Stimulated activated CD8-positive, alpha-beta memory T cell treated with anti-CD3 and anti-CD28 coated beads, Interleukin-15, amount 100 ng/mL, for 4 hours (primary cell): ENCODE measurements around the gene G6PD.
"Not testable (repeated sequence)": the region's sequence is repeated elsewhere in the genome, so short reads cannot be mapped to it uniquely, and the experiment has no call there.

Experiments used
- DNase-seq, 2 donors: peaks; one replicate each; pipeline ENCODE4 v3.0.0-alpha.2; 2020; ENCODE audit warnings: low read depth in 2 of 2

Gene G6PD

DNA sequence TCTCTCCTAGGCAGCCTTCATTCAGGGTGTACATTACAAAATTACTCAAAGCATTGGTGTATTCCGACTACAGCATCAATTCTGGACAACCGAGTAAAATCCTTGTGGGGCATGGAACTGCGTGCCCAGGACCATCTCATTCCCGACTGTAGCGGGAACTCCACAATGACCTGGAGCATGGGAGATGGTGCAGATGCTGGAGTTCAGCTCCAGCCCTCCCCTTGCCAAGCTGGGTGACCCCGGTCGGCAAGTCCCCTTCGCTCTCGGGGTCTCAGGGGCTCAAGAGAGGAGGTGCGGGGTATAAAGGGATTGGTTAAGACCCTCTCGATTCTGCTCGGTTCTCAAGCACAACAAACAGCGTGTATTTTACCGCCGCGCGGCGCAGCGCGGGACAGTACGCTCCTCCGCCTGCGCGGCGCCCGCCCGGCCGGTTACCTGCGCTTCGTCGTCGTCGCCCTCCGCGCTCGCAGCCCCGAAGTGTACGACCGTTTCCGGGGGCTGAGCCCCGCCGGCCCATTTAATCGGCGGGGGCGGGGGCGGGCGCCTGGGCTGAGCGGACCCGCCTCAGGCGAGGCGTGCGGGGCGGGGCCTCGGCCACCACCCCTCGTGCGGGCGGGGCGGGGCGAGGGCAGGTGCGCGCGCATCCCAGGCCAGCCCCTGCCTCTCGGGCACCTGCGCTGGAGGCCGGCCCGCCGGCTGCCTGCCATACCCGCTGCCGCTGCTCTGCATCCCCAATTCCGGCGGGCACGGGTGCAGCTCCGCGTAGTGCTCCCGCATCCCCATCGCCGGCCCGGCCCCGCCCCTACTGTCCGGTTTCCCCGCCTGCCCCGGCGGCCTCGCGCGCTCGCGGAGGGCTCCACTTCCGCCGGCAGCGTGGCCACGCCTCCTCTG, at the start of gene G6PD:
Gene G6PD (minus strand): TSS at position 493 of the 891 bp plus-strand sequence. CDS start 691 bp downstream, outside the sequence.
- DNase-seq = peak; percentile 64 to 75

DNA sequence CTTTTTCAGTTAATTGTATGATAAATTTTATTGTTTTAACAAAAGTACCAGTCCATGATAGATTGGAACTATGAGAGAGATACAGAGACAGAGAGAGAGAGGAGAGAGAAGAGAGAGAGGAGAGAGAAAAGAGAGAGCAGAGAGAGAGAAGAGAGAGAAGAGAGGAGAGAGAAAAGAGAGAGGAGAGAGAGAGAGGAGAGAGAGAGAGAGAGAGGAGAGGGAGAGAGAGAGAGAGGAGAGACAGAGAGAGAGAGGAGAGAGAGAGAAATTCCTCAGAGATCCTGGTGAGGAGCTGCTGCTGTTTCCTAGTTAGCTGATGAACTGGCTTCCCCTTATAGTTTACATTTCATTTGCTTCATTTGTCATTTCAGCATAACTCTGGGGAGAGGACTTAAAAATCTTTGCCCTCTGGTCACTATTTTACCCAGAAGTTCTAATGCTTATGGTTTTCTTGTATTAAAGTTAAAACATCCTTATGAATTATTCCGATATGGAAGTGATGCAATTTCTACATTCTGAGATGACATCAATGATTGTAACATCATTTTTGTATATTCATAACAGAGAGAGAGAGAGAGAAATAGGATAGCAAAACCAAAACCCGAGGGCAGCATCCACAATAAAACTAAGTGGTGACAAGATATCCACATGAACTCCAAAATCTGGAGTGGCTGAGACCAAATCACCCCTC, 49.1 kb upstream of the G6PD start:
- no peak for DNase-seq

DNA sequence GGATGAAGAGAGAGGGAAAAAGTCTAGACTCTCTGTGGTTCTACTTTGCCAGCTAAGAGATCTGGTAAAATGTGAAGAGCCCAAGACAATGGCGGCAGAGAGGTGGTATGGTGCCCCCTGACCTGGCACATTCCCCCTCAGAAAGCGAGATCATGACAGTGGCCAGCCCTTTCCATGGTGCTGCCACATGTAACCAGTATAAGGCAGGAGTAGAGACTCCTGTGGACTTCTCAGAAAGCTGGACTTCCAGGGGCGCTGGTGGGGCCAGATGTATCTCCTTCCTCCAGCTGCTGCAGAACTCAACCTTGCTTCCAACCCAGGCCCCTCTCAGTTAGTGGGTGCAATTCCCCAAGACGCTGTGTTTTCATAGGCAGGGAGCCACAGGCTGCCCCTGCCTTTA, 47.8 kb upstream of the G6PD start:
- DNase-seq = no peak

DNA sequence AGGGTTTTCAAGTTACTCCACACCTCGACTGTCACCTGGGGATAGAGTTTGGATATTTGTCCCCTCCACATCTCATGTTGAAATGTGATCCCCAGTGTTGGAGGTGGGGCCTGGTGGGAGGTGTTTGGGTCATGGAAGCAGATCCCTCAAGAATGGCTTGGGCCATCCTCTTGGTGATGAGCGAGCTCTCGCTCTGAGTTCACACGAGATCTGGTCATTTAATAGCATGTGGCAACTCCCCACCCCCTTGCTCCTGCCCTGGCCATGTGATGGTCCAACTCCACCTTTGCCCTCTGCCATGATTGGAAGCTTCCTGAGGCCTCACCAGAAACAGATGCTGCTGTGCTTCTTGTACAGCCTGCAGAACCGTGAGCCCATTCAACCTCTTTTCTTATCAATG, 46.6 kb upstream of the G6PD start:
- no peak for DNase-seq

DNA sequence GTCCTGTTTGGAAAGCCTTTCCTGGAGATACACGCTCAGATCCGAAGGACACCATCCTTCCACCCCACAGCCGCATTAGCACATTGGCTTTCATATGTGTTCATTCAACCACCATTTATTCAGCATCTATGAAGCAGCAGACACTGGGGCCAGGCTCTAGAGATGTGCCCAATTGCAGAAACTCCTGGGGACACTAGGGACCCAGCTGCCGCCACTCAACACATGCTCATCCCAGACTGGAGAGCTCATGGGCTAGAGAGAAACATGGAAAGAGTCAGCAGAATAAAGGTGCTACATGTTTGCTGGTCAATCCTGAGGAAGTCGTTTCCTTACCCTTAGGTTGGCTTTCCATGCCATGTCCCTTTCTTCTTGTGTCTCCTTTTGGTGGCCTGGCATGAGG, 45.9 kb upstream of the G6PD start:
- DNase-seq = no peak

DNA sequence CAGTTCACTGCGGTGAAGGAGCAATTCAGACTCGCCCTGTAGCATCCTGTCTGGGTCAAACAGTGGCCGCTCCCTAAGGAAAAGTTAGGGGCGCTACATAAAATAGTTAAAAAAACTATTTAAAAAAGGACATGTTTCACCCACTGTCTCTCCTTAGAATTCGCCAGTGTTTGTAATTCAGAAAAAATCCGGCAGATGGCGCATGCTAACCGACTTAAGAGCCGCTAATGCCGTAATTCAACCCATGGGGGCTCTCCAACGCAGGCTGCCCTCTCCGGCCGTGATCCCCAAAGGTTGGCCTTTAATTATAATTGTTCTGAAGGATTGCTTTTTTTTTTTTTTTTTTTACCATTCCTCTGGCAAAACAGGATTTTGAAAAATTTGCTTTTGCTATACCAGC, 43.8 kb upstream of the G6PD start:
- not testable (repeated sequence) for DNase-seq

DNA sequence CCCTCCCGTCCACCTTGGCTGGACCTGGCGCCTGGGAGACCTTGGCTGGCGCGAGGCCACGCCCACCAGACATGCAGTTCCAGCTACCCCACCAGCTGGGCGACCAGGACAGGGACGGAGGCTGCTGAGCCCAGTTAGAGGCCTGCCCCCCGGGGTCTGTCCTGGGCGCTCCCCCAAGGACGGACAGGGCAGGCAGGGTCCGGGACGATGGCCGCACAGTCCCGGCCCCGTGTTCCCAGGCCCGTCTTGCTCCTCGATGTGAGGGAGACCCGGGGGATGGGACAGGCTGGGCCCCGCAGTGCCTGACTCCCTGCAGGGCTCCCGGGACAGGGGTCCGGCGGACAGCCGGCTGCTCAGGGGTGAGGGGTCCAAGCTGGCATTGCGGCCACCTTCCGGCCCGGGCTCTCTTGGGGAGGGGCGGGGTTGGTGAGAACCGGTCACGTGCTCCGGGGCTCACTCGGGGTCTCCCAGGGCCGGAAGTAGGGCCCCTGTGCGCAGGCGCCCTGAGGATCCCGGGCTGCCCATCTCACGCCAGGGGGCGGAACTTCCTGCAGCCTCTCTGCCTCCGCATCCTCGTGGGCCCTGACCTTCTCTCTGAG, 38.0 kb upstream of the G6PD start, which contains the start of gene CTAG1A:
Gene CTAG1A (plus strand): TSS at position 549 of the 599 bp plus-strand sequence. CDS start 74 bp downstream, outside the sequence.
- not testable (repeated sequence) for DNase-seq

DNA sequence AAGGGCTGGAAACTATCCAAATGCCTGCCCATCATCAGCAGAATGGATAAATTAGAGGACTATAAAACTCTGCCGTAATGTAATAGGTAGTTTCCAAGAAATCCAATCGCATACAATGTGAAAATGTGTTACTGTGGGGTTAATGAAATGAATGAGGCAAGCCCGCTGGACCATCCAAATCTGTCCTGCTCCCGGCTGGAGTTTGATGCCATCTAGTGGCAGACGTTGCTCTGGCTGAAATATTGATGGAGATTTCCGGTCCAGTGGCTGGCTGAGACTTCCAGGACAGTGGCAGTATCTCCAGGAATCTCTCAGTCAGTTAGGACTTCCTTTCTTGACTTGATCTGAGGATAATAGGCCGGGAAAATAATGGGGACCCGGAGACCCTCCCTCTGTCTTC, 36.3 kb upstream of the G6PD start:
- not testable (repeated sequence) for DNase-seq

DNA sequence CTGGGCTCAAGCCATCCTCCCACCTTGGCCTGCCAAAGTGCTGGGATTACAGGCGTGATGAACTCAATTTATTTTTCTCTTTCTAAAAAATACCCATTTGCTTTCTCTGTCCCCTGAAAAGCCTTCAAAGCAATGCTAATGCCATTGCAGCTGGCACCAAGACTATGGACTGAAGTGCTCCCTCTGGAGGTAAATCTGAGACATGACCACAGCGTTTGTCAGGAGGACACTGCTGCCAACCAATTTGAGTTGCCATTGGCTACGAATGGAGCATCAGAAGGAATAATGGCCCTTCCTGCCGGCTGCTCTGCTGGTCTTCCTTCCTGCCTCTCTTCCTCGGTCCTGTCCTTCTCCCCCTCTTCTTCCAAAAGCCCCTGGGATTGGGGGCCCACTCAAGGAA, 28.4 kb upstream of the G6PD start:
- not testable (repeated sequence) for DNase-seq

DNA sequence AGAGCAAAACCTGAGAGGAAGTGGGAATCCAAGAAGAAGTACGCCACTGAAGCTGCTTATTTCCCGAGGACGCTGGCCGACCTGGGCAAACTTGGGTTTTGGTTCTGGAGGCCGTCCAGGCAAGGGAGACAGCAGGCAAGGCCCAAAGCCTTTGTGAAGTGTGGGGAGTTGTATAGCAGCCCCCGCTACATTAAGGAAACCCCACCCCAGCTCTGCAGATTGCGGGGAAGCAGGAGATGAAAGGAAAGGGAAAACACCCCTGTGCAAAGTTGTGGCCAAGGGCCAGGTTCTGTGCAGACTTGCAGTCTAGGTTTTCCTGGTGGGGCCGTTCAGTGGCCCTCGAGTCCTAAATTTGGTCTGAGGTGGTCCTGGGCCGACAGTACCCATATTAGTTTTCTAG, 26.4 kb upstream of the G6PD start:
- not testable (repeated sequence) for DNase-seq

DNA sequence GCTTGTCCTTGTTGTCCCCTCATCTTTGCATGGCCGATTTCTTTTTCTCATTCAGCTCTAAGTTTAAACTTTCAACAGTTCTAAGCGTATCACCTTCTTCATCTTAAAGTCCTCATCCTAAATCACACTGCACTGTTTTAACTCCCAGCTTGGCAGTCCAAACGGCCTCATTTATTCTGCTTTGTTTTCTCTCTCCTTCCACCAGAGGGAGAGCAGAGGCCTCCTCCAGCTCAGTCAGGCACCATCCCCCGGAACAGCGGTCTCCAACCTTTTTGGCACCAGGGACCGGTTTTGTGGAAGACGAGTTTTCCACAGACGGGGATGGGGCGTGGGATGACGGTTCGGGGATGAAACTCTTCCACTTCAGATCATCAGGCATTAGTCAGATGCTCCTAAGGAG, 23.7 kb upstream of the G6PD start:
- not testable (repeated sequence) for DNase-seq

DNA sequence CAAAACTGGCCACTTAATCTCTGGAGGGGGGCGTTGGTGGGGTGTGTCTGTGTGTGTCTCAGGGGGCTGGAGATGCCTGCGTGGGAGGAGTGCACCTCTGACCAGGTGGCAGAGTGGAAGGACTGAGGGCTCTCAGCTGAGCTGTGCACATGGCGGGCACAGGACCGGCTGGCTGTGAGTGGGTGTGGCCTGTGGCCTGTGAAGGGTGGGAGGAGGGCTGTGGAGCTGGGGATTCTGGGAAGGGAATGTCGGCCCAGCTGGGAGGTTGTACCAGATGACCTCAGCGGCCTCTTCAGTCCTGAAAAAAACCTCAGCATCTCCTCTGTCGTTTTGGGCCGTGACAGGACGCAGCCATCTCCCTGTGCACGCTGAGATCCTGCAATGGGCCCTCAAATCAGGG, 15.6 kb upstream of the G6PD start:
- not testable (repeated sequence) for DNase-seq

DNA sequence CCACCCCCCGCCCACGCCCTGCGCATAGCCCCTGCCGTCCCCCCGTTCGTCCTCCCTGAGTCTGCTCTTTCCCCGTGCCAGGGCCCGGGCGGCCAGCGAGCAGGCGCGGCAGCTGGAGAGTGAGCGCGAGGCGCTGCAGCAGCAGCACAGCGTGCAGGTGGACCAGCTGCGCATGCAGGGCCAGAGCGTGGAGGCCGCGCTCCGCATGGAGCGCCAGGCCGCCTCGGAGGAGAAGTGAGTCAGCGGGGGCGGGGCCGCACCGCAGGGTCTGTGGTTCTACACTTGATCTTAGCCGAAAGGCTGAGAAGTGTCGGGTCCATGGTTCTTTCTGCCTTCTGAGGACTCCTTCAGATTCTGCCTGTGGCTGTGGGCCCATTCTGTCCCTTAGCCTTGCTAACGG, 13.7 kb upstream of the G6PD start:
- not testable (repeated sequence) for DNase-seq

DNA sequence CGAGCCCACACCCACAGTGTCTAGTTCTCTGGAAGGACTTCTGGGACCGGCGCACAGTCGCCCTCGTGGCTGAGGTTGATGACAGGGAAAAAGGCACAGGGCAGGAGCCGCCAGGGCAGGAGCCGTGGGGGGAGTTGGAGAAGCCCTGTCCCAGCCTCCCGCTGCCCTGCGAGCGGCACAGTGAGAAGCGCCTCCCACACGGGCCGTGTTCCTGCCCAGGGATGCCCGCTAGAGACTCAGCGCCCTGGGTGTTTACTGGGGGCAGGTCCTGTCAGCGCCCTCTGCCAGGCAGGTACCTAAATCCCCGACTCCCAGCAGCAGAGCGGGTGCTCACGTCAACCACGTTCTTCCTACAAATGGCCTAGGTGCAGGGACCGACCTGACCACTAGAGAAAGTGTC, 12.2 kb upstream of the G6PD start:
- DNase-seq = not testable (repeated sequence)

DNA sequence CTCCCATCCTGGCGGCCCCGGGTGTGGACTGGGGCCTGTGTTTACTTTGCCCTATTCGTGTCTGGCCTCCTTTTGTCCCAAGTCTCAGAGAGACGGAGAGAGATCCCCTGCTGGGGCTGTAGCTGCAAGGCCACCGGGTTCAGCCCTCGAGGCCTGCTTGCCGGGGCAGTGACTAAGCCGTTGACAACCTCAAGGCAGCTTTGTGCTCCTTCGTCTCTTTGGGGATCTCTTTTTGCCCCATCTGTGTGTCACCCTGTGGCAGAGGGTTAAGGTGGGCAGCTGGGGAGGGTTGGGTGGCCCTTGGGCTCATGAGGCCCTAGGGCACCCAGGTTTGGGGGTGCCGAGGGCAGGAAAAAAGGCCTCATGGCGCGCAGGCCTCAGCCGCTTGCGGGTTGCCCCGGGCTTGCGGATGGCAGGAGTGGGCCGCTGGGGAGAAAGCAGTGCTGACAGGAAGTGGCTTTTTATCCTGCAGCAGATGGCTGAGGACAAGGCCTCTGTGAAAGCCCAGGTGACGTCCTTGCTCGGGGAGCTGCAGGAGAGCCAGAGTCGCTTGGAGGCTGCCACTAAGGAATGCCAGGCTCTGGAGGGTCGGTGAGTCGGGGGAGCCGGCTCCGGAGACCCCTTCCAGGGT, 11.5 kb upstream of the G6PD start:
- not testable (repeated sequence) for DNase-seq

DNA sequence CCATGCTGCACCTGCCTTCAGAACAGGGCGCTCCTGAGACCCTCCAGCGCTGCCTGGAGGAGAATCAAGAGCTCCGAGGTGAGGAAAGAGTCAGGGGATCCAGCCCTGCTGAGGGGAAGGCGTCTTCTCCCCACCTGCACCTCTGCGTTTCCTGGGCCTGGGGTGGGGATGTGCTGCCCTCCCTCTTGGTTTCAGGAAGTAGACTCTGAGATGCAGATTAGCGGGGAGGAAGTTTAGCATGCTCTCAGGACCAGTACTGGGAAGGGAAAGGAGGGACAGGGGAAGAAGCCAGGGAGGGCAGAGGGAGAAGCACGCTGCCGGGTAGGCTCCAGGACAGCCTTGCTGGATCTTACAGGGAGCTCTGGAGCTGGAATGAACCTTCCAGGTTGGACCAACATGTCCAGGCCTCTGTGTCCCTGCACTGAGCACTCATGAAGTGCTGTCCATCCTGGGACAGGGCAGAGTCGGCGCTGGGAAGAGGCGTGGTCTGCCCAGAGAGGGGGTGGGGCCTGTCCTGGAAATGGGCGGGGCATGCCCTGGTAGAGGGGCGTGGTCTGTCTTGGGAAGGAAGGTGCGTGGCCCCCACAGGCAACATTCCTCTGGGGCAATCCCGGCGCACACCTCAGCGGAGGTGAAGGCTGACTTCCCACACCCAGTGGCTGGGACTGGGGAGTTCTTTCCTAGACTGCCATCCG, 5.6 kb upstream of the G6PD start:
- DNase-seq = not testable (repeated sequence)

DNA sequence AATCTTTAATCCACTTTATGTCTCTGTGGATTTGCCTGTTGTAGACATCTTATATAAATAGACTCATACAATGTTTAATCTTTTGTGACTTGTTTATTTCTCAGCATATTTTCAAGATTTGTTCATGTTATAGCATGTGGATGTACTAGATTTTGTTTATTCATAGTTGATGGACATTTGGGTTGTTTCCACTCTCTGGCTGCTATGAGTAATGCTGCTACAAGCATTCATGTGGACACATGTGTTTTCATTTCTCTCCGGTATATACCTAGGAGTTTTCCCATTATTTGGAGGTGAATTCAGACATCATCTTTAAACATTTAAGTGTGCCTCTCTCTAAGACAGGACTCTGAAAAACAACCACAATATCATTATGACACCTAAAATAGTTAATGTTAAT, 3.1 kb upstream of the G6PD start:
- DNase-seq = no peak

DNA sequence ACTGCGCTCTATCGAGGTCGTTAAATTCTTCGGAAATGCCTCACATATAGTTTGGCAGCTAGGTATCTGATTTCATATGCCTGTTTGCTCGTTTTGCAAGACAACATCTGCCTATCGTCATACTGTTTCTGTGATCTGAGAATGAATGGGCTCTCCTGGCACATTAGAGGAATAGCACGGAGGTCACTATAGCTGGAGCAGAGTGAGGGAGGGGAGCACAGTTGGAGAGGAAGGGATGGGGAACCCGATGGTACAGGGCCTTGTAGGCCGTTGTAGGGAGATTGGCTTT, 1.3 kb upstream of the G6PD start:
- DNase-seq = no peak

DNA sequence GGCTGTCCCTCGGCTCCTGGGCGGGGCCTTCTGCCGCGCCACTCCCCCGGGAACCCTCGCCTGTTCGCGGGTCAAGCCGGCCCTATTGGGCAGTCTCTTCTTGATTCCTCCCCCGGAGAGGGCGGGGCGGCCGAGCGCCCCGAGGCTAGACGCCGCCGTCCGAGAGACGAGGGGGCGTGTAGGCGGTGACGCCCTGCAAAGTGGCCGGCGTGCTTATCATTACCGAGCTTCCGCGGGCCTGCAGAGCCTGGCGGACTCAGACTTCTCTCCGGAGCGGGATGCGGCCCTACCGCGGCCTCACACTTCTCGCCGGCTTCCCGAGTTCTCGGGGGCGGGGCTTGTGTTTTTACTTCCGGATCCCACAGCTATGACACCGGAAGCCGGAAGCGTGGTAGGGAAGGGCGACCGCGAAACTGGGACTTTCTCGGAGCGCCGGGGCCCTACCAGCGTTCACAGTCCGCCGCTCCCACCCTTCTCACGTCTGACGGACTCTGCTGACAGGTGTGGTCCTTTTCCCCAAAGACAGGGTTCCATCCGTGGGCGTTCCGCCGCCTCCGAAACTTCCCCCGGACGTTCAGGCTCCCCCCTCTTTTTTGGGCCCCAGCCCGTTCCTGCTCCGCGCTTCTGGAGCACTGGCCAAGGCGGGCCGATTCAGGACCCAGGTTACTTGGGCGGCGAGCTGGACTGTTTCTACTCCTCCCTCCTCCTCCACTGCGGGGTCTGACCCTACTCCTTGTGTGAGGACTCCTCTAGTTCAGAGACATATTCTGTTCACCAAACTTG, 790 bp upstream of the G6PD start, which contains the start of gene IKBKG:
Gene IKBKG (plus strand): TSS at position 376 of the 783 bp plus-strand sequence. CDS start 4,383 bp downstream, outside the sequence.
- DNase-seq = peak; percentile 76 to 79

DNA sequence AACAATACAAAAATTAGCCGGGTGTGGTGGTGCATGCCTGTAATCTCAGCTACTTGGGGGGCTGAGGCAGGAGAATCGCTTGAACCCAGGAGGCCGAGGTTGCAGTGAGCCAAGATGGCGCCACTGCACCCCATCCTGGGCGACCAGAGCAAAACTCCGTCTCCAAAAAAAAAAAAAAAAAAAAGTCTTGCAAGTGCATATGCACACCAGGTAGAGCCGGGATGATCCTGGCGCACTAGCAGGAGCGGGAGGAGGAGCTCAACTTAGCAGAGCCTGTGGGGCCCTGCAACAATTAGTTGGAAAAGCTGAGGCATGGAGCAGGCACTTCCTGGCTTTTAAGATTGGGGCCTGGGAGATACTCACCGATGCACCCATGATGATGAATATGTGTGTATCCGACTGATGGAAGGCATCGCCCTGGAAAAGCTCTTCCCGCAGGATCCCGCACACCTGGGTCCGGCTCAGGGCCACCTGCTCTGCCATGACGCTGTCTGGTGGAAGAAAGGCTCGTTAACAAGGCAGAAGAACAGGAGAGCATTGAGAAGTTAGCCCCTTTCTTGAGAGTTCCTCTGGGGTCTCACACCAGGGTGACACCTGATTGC, 872 bp downstream of the G6PD start:
- no peak for DNase-seq
